Measurements from ENCODE around the gene HASPIN.
A peak's percentile ranks its signal among the peaks of the same experiment; 100 is the strongest.
"Not testable (repeated sequence)": the region's sequence is repeated elsewhere in the genome, so short reads cannot be mapped to it uniquely, and the experiment has no call there.

Gene HASPIN

DNA sequence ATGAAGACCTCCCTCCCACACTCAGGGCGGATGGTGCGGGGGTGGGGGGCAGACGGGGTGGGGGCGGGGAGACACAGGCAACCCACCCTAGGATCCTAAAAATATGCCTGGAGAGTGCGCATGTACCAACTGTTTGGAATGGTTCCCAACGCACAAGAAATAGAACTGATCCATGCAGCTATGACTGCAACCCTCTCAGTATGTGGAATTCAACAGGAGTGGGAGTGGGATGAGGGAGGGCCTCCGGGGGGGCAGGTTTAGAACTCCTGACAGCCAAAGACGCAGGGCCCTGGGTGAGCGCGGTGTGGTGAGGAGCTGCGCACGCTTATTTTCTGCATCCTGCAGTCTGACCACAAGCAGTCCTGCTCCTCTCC is 26.6 kb upstream of the HASPIN start:
- no peak for DNase-seq

DNA sequence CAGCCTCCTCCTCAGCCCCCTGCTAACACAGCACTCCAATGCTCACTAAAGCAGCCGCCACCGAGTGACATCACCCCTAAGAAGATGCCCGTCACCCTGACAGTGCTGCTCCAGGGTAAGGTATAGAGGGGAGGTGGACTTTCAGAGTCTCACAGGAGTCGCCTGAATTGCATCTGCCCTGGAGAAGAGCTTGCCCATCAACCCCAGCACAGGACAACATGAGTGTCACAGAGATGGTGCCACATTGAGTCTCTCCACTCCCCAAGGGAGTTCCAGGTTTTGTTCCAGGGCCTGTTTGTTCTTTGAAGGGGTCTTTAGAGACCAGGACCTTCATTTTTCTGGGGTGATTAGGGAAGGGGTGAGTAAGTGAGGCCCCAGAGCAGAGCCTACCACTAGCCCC is 25.6 kb upstream of the HASPIN start:
- DNase-seq, result no peak

- DNase-seq, result no peak
Observed at GRCh38 chr17:3699951-3700350, 23.8 kb upstream of the HASPIN start.

- DNase-seq, result not testable (repeated sequence)
Observed at GRCh38 chr17:3702041-3702539, 21.6 kb upstream of the HASPIN start.

DNA sequence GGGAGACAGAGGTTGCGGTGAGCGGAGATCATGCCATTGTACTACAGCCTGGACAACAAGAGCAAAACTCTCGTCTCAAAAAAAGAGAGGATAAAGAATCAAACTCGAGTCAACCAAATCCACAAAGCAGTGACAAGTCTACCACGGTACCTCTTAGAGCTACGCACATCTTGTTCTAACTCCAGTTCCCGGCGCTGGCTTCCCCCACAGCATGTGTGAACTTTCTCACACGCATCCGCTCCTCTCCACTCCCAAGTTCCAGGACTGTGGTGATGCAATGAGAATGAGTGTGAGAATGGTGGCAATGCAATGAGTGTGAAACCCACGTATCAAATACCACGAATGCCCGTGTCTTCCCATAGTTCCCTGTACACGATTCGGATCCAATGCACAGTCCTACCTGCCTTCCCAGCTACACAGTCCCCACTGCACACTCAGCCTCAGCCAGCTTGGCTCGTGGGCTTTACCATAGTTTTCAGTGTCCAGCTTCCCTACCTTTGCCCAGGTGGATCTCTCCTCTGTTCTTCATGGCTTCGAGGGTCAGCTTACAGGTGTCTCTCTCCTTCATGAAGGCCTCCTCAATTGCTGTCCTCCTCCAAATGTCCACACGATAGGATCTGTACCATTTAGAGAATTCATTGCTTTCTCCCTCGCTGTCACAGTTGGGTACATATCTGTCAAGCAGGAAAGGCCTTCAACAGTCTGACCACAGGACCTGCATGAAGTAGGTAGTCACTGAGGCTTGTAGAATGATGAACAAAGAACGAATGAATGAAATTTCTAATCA is 18.6 kb upstream of the HASPIN start:
- DNase-seq, result no peak

DNA sequence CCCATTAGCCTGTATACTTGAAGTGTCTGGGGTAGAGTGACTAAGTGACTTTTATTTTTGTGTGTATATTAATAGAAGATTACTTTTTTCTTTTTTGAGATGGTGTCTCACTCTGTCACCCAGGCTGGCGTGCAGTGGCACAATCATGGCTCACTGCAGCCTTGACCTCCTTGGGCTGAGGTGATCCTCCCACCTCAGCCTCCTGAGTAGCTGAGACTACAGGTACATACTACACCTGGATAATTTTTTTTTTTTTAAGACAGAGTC is 18.1 kb upstream of the HASPIN start:
- not testable (repeated sequence) for DNase-seq

- no peak for DNase-seq
Observed at GRCh38 chr17:3708366-3708765, 15.3 kb upstream of the HASPIN start.

DNA sequence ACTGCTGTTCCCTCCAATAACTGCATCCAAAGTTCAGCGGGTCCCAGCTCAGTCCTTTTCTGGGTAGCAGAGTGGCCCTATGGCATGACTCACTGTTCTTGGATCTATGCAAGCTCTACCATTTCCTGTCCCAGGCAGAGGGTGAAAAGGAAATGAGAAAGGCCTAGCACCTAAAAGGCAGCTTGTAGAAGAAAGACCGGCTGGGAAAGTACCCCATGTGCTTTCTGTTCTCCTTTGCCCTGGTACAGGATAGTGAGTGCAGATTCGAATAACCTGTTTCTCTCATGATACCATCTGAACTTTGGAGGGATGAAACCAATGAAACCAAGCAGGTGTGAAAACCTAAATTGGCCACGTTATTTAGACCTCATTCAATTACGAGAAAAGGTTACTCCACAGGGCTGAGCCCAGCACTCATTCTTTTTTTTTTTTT is 12.7 kb upstream of the HASPIN start:
- DNase-seq, result no peak

GRCh38 chr17:3712811-3713463 is 10.8 kb upstream of the HASPIN start:
- DNase-seq, result no peak

DNA sequence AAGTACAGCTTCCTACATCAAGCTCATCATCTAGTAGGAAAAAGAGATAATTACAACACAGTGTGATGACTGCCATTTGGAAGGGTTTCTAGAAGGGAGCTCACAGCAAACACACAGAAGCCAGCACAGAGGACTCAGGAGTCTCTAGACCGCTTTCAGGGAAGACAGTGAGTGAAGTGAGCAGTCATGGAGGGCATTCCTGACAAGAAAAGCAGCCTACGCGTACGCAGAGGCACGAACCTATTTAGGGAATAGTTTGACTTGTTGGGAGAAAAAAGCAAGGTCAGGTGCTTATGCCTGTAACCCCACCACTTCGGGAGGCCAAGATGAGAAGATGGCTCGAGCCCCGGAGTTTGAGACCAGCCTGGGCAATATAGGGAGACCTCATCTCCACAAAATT is 8.4 kb upstream of the HASPIN start:
- no peak for DNase-seq

- no peak for DNase-seq
Observed at GRCh38 chr17:3718201-3718600, 5.5 kb upstream of the HASPIN start.

DNA sequence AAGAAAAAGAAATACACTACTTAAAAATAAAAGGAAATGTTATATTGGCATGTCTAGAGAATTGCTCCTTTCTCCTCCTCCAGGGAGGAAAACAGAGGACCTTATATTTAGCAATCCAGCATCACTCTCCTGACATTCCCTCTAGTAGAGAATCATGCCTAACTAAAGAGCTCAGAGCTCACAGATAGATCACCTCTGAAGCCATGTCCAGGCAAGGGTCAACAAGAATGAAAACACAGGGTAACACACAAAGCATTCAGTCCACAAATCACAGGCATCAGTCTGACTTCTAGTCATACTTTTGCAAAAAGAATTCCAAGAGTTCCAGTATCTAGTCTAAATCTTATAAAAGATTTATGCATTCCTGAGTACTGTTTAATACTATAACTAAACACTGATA is 4.4 kb upstream of the HASPIN start:
- DNase-seq, result no peak

DNA sequence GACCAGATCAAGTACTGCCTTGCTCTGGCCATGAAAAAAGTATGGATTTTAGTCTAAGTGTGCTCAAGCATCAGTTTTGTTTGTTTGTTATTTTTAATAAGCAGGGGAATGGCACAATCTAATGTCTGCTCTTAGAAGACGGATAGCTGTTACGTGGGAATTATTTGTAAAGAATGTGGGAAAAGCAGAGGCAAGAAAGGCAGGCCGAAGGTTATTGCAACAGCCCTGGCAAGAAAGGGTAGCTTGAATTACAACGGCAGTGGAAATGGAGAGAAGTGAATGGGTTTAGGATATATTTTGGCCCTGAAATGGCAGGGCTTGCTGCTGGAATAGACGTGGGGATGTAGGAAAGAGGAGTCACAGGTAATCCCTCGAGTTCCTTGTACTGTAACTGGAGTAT is 987 bp upstream of the HASPIN start:
- DNase-seq, result no peak

GRCh38 chr17:3723188-3723555 is 531 bp upstream of the HASPIN start:
- DNase-seq, result no peak

- no peak for DNase-seq
Observed at GRCh38 chr17:3724378-3725077, 825 bp downstream of the HASPIN start.

GRCh38 chr17:3727041-3727440 is 3.3 kb downstream of the HASPIN start:
- DNase-seq, result no peak

DNA sequence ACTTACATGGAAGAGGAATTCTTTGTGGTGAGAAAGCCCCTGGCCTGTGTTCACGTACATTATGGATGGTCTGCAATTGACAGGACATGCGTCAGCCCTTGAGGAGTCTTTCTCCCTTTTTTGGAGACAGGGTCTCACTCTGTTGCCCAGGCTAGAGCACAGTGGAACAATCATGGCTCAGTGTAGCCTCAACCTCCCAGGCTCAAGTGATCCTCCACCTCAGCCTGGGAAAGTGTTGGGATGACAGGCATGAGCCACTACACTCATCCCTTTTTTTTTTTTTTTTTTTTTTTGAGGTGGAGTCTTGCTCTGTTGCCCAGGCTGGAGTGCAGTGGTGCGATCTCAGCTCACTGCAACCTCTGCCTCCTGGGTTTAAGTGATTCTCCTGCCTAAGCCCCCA is 4.4 kb downstream of the HASPIN start:
- DNase-seq, result not testable (repeated sequence)

GRCh38 chr17:3729881-3730280 is 6.2 kb downstream of the HASPIN start:
- DNase-seq, result no peak

DNA sequence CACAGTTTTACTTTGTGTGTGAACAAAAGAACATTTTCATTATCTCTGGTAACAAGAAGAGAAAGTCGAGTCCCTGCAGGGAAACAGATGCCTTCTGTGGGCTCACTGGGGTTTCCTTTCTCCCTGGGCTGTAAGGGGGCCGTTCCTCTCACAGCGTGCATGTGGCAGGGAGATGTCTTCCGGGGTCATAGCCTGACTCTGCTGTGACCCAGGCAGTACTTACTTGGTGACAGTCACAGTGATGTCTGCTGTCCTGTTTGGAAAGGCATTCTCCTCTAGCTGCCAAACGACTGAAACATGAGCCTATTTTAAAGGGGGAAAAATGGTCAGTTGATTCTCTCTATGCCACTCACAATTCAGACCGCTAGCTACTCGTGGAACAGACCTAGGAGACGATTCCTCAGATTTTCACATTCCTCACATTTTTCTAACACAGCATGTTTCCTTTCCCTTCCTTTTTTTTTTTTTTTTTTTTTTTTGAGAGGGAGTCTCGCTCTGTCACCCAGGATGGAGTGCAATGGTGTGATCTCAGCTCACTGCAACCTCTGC is 7.3 kb downstream of the HASPIN start:
- DNase-seq, result no peak

GRCh38 chr17:3732210-3732621 is 8.5 kb downstream of the HASPIN start:
- DNase-seq, result no peak

DNA sequence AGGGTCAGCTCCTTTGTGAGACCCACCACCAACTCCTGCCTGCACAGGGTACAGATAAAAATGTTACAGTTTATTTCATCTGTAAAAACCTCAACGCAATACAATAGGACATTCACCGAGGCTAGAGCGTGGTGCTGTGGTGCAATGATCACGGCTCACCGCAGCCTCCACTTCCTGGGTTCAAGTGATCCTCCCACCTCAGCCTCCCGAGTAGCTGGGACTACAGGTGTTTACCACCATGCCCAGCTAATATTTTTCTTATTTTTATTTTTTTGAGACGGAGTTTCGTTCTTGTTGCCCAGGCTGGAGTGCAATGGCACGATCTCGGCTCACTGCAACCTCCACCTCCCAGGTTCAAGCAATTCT is 11.2 kb downstream of the HASPIN start:
- not testable (repeated sequence) for DNase-seq

DNA sequence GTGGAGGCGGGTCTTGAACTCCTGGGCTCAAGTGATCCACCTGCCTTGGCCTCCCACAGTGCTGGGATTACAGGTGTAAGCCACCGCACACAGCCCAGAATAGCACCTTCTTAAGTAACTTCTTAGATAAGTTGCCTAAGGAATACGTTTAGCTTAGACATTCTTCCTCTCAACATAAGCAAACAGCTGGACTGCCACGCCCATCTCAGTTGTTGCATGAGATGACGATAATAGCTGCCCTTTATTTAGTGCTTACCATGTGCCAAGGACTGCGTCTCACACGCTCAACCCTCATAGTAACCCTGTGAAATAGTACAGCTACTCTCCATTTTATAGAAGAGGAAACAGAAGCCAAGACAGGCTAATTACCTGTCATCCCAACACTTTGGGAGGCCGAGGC is 11.8 kb downstream of the HASPIN start:
- no peak for DNase-seq

- peak; percentile 9 for DNase-seq
Observed at GRCh38 chr17:3738562-3739295, 15.0 kb downstream of the HASPIN start.

All from NCI-H2029 (cell line).